Measurements from ENCODE around the gene GATAD2A.

GATAD2A gene

GRCh38 chr19:19542507-19542906 lies 137.0 kb downstream of the GATAD2A start:
- DNase-seq (ENCODE audit: low spot score) (no peak), FAIRE-seq (no peak)

GRCh38 chr19:19543101-19543500 lies 137.6 kb downstream of the GATAD2A start:
- FAIRE-seq (no peak), DNase-seq (ENCODE audit: low spot score) (no peak)

- DNase-seq (ENCODE audit: low spot score): no peak
- FAIRE-seq: no peak
Observed at GRCh38 chr19:19543640-19544039, 138.2 kb downstream of the GATAD2A start.

GRCh38 chr19:19544257-19544953 lies 138.9 kb downstream of the GATAD2A start:
- FAIRE-seq (no peak), DNase-seq (ENCODE audit: low spot score) (no peak)

- no peak for FAIRE-seq
- DNase-seq (ENCODE audit: low spot score): no peak
Observed at GRCh38 chr19:19544954-19545591, 139.6 kb downstream of the GATAD2A start.

GRCh38 chr19:19545707-19546106 lies 140.2 kb downstream of the GATAD2A start:
- no peak for DNase-seq (ENCODE audit: low spot score)
- FAIRE-seq: no peak

- DNase-seq (ENCODE audit: low spot score) (no peak), FAIRE-seq (no peak)
Observed at GRCh38 chr19:19546751-19547162, 141.3 kb downstream of the GATAD2A start.

GRCh38 chr19:19547674-19548336 lies 142.3 kb downstream of the GATAD2A start:
- no peak for FAIRE-seq
- DNase-seq (ENCODE audit: low spot score): no peak

- FAIRE-seq: no peak
Observed at GRCh38 chr19:19548915-19549759, 143.7 kb downstream of the GATAD2A start.

GRCh38 chr19:19549804-19550464 lies 144.5 kb downstream of the GATAD2A start:
- FAIRE-seq (no peak), DNase-seq (ENCODE audit: low spot score) (no peak)

More at GRCh38 chr19:19548915-19549759, 143.7 kb downstream of the GATAD2A start:
- no peak for DNase-seq (ENCODE audit: low spot score)

- DNase-seq (ENCODE audit: low spot score): no peak
- FAIRE-seq: no peak
Observed at GRCh38 chr19:19550485-19550929, 145.0 kb downstream of the GATAD2A start.

- FAIRE-seq: no peak
Observed at GRCh38 chr19:19550972-19551852, 145.7 kb downstream of the GATAD2A start.

GRCh38 chr19:19551853-19552192 lies 146.3 kb downstream of the GATAD2A start:
- no peak for FAIRE-seq
- DNase-seq (ENCODE audit: low spot score): no peak

More at GRCh38 chr19:19550972-19551852, 145.7 kb downstream of the GATAD2A start:
- no peak for DNase-seq (ENCODE audit: low spot score)

- DNase-seq (ENCODE audit: low spot score) (no peak), FAIRE-seq (no peak)
Observed at GRCh38 chr19:19552798-19553197, 147.3 kb downstream of the GATAD2A start.

- DNase-seq (ENCODE audit: low spot score): no peak
- FAIRE-seq: no peak
Observed at GRCh38 chr19:19553670-19554069, 148.2 kb downstream of the GATAD2A start.

- DNase-seq (ENCODE audit: low spot score) (peak; percentile 12), FAIRE-seq (no peak)
Observed at GRCh38 chr19:19554074-19555023, 148.9 kb downstream of the GATAD2A start.

GRCh38 chr19:19558055-19558454 lies 152.6 kb downstream of the GATAD2A start:
- DNase-seq (ENCODE audit: low spot score): no peak
- FAIRE-seq: no peak
